ENCODE data around the gene CFAP45.
"Not testable (repeated sequence)": the region's sequence is repeated elsewhere in the genome, so short reads cannot be mapped to it uniquely, and the experiment has no call there.

Gene CFAP45

GRCh38 chr1:159922511-159923202, 22.7 kb upstream of the CFAP45 start:
- no peak for DNase-seq

- no peak for DNase-seq
Observed at GRCh38 chr1:159921700-159922504, 21.9 kb upstream of the CFAP45 start.

DNA sequence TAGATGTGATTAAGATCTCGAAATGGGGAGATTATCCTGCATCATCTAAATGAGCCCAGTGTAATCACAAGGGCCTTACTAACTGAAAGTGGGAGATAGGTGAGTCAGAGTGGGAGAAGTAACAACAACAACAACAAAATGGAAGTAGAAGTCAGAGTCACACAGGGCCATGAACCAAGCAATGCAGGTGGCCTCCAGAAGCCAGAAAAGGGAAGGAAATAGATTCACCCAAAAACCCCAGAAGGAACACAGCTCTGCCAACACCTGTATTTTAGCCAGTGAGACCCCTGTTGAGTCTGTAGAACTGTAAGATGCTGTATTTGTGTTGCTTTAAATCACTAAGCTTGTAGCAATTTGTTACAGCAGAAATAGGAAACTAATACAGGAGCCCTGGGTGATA, 21.3 kb upstream of the CFAP45 start:
- no peak for DNase-seq

- DNase-seq: no peak
Observed at GRCh38 chr1:159920651-159921050, 20.7 kb upstream of the CFAP45 start.

GRCh38 chr1:159920202-159920601, 20.2 kb upstream of the CFAP45 start:
- DNase-seq: no peak

- no peak for DNase-seq
Observed at GRCh38 chr1:159919236-159919865, 19.4 kb upstream of the CFAP45 start.

- no peak for DNase-seq
Observed at GRCh38 chr1:159918352-159919200, 18.6 kb upstream of the CFAP45 start.

DNA sequence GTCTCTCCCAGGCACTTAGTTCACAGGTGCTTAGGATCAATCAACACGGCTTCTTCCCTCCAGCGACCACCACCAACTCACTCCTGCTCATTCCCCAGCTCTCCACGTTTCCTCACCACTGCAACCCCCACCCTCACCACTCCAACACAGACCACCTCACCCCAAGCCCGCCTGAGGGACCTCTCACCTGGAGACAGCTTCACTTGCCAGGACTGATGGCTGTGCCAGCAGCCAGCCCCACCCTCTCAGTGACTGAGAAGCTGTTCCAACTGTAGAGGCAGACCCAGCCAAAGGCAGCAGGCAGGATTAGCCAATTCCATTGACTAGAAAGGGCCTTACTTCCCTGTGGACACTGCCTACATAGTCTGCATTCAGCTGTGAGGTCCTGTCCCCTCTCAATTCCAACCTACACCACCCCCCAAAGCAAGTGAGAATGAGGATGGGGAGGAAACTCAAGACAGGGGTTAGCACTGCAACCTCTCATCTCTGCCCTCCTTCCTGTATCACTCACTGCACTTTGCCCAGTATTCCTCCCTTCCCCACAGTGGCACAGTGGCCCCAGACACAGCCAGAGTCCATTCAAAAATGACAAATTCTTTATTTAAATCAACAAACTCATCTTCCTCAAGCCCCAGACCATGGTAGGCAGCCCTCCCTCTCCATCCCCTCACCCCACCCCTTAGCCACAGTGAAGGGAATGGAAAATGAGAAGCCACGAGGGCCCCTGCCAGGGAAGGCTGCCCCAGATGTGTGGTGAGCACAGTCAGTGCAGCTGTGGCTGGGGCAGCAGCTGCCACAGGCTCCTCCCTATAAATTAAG, 17.8 kb upstream of the CFAP45 start:
- no peak for DNase-seq

- DNase-seq: no peak
Observed at GRCh38 chr1:159916242-159917051, 16.5 kb upstream of the CFAP45 start.

DNA sequence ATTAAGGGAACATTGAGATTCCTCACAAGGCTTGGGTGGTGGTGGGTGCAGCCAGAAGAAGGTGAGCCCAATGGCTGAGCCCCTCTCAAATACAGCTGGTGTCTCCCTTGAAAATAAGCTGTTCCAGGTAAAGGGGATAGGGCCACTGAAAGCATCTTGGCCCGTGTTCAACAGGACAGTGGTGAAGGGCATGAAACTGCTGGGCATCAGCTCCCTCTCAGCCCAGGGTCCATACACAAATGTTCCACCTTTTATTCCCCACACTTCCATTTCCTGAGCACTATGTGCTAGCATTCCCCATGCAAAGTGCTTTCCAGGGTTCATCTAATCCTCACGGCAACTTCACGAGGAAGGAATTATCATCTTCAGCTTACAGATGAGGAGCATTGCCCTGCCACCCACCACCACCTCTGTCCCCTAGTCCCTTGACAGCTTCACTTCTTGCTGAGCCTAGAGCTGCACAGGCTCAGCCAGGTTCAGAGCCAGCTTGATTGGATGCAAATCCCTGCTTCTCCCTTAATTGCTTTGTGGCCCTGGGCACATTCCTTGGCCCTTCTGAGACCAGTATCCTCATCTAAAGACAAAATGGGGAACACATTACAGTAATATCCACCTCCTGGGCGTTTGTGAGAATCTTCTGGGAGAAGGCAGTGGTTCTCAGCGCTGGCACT, 15.7 kb upstream of the CFAP45 start:
- no peak for DNase-seq

- no peak for DNase-seq
Observed at GRCh38 chr1:159914252-159915018, 14.5 kb upstream of the CFAP45 start.

- DNase-seq: no peak
Observed at GRCh38 chr1:159913451-159914192, 13.7 kb upstream of the CFAP45 start.

- no peak for DNase-seq
Observed at GRCh38 chr1:159911326-159912070, 11.5 kb upstream of the CFAP45 start.

DNA sequence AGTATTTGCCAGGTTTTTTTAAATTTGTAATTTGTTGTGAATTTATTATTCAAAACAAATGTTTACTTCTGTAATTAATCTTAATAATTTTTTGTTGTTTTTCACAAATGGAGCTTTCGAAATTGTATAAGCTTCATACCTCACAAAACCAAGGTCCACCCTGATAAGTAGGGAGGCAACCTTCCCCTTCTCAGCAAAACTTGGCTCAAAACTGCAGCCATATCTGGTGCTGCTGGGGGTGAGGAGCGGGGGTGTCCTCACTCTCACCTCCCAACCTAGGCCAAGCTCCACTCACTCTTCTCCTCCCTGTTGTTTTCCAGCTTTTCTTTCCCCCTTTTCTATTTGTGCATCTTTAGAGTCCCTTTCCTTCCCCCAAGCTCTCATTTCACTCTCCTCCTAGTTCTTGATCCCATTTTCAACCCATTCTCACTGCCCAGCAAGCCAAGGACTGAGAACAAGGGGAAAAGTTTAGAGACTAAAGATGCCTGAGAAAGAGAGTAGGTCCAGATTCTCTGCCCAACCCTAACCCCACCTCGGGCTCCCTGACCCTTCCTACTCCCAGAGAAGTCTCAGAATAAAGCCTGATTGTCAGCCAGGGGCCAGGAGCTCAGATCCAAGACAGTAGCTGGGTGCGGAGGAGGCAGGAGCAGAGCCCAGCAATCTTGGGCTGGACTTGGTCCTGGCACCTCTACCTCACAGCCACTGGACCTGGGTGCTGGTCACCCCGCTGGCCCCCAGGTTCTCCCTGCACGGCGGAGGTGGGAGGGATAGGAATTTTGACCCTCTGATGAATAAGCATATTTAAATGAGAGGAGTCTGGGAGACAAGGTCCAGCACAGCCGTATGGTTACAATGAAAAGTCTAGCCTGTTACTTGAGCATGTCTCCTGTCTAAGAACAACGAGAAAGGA, 8.3 kb upstream of the CFAP45 start:
- no peak for DNase-seq

GRCh38 chr1:159906960-159907359, 7.0 kb upstream of the CFAP45 start:
- DNase-seq: no peak

DNA sequence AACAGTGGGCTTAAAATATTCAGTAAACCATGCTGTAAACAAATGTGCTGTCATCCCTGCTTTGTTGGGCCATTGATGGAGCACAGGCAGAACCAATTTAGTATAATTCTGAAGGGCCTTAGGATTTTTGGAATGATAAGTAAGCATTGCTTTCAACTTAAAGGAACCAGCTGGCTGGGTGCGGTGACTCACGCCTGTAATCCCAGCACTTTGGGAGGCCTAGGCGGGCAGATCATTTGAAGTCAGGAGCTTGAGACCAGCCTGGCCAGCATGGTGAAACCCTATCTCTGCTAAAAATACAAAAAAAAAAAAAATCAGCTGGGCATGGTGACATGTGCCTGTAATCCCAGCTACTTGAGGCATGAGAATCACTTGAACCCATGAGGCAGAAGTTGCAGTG, 4.1 kb upstream of the CFAP45 start:
- DNase-seq: not testable (repeated sequence)

- DNase-seq: no peak
Observed at GRCh38 chr1:159902541-159902940, 2.6 kb upstream of the CFAP45 start.
